ENCODE results near the gene MED12. TPM values are rescaled to one million over a fixed set of nuclear protein-coding genes. Genes with fewer than 3 reads are reported as not detected.
A peak's percentile ranks its signal among the peaks of the same experiment; 100 is the strongest.

The MED12 gene
- total RNA-seq, 2 donors from 2014 or later, result 29.4 to 82.3 TPM

DNA sequence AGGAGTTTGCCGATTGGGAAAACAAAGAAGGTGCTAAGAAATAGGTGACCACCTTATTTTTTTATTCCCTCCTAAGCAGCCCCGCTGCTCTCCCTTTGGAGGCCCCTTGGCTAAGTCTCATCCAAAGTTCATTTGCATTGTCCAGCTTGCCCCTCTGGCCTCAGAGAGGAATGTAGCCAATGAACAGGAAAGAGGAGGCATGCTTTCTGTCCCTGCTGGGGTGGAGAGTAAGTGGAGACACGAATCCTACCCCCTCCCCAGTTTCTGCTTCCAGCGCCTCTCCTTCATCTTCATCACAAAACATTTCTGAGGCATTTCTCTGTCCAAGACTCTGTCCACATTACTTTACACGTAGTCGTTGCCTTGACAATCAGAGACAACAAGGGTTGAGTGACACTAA is 64.9 kb downstream of the MED12 start:
- TF ChIP-seq POLR2A (IDR thresholded peaks at IDR 0.05), result no peak
- TF ChIP-seq POLR2AphosphoS5 (IDR thresholded peaks at IDR 0.05), result no peak
- TF ChIP-seq, protein P1, sequence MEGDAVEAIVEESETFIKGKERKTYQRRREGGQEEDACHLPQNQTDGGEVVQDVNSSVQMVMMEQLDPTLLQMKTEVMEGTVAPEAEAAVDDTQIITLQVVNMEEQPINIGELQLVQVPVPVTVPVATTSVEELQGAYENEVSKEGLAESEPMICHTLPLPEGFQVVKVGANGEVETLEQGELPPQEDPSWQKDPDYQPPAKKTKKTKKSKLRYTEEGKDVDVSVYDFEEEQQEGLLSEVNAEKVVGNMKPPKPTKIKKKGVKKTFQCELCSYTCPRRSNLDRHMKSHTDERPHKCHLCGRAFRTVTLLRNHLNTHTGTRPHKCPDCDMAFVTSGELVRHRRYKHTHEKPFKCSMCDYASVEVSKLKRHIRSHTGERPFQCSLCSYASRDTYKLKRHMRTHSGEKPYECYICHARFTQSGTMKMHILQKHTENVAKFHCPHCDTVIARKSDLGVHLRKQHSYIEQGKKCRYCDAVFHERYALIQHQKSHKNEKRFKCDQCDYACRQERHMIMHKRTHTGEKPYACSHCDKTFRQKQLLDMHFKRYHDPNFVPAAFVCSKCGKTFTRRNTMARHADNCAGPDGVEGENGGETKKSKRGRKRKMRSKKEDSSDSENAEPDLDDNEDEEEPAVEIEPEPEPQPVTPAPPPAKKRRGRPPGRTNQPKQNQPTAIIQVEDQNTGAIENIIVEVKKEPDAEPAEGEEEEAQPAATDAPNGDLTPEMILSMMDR (IDR thresholded peaks at IDR 0.05), result no peak
- H3K9me3 ChIP-seq, result no peaks in the 10 kb centered on the region
- H3K36me3 ChIP-seq, result no peaks in the 10 kb centered on the region
- WGBS, result 44% methylated on average over 6 of the region's 6 CpGs
- H3K27ac ChIP-seq, result peak overlapping the region in 1 of 2 donors; percentile 84
- H3K27me3 ChIP-seq (replicated peaks; ENCODE audit: insufficient read depth), result no peaks in the 10 kb centered on the region
- no peak for DNase-seq (ENCODE audit: low spot score)
- H3K4me1 ChIP-seq (replicated peaks), result no peaks in the 10 kb centered on the region
- H3K4me3 ChIP-seq, result no peak overlapping the region
- intact Hi-C loops (cut with DNase I), result loop anchor here (5.0 to 10.0 kb wide), 2 partner anchors 61 to 86 kb away; partner anchors contain the start of gene FOXO4

- Histone ChIP-seq H3K36me3 (no peaks in the 10 kb centered on the region), H3K9me3 (no peaks in the 10 kb centered on the region), H3K27me3 (replicated peaks; ENCODE audit: insufficient read depth) (no peaks in the 10 kb centered on the region), H3K4me3 (no peak overlapping the region), H3K27ac (no peak overlapping the region), H3K4me1 (replicated peaks) (no peaks in the 10 kb centered on the region)
- intact Hi-C loops (cut with DNase I), result loop anchor here (5.0 to 10.0 kb wide), 2 partner anchors 61 to 87 kb away; partner anchors contain the start of gene FOXO4
- no peak for TF ChIP-seq POLR2A (IDR thresholded peaks at IDR 0.05)
- TF ChIP-seq, protein P1 (IDR thresholded peaks at IDR 0.05), result no peak
- TF ChIP-seq POLR2AphosphoS5 (IDR thresholded peaks at IDR 0.05), result no peak
- DNase-seq (ENCODE audit: low spot score), result no peak
- WGBS, result 25% methylated on average over 5 of the region's 5 CpGs
Measured at GRCh38 chrX:71184092-71184491, 65.7 kb downstream of the MED12 start.

DNA sequence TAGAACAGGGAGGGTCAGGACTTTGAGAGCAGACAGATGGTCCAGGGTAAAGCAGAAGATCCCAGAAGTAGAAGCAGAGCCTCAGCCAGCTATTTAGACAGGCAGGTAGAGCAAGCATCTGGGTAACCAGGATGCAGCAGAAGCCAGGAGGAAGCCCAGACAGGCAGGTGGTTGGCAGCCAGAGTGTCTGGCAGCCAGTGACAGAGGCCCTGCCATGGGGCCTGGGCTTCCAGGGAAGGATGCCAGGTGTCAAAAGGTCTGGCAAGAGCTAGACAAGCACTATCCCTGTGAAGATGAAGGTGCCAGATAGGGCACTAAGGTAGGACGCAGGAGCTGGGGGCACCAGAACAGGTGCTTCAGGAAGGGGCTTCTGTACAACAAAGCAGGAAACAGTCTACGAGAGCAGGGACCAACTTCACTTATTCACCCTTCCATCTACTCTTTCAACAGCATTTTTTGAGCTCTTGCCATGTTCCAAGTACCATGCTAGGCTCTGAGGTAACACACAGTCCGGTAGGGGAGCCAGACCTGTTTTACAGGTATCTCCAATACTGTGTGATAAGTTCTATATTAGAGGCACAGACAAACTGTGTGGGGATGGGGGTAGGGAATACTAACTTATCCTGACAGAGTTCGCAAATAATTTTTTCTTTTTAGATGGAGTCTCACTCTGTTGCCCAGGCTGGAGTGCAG is 66.6 kb downstream of the MED12 start:
- WGBS, result 50% methylated on average over 4 of the region's 4 CpGs
- intact Hi-C loops (cut with DNase I), result loop anchor here (5.0 to 10.0 kb wide), 2 partner anchors 60 to 88 kb away; partner anchors contain the start of gene FOXO4
- peak overlapping the region; percentile 26 to 38 for H3K27ac ChIP-seq

DNA sequence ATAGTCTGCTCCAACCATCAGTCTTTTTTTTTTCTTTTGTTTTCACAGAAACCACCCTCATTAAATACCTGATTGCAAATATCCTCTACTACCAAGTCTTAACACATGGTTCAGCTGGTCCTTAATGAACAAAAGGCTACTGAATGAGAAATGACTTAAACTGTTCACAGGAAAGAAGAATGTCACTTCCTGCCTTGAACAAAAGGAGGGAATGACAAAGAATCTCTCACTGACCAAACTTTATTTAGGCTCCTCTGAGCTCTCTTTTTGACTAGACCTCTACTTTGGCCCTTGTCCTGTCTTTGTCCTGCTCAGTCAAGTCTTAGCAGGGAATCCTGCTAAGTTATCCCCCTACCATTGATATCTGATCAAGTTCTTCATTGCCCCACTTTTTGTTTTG is 72.9 kb downstream of the MED12 start:
- intact Hi-C loops (cut with DNase I), result no loop called here
- TF ChIP-seq POLR2AphosphoS5 (IDR thresholded peaks at IDR 0.05), result no peak
- TF ChIP-seq, protein P1 (IDR thresholded peaks at IDR 0.05), result no peak
- no peak for TF ChIP-seq POLR2A (IDR thresholded peaks at IDR 0.05)

More for the DNA sequence above, 66.6 kb downstream of the MED12 start:
- H3K9me3 ChIP-seq, result no peaks in the 10 kb centered on the region
- H3K4me3 ChIP-seq, result no peak overlapping the region
- H3K4me1 ChIP-seq (replicated peaks), result no peaks in the 10 kb centered on the region
- no peaks in the 10 kb centered on the region for H3K27me3 ChIP-seq (replicated peaks; ENCODE audit: insufficient read depth)
- peak; percentile 13 for DNase-seq (ENCODE audit: low spot score)
- H3K36me3 ChIP-seq, result no peaks in the 10 kb centered on the region
- TF ChIP-seq POLR2AphosphoS5 (IDR thresholded peaks at IDR 0.05) (peak; percentile 11), POLR2A (IDR thresholded peaks at IDR 0.05) (no peak)
- TF ChIP-seq, protein P1 (IDR thresholded peaks at IDR 0.05), result peak in 1 of 4 experiments; percentile 18

More for the DNA sequence above, 72.9 kb downstream of the MED12 start:
- H3K27me3 ChIP-seq (replicated peaks; ENCODE audit: insufficient read depth), result no peaks in the 10 kb centered on the region
- no peaks in the 10 kb centered on the region for H3K9me3 ChIP-seq
- no peaks in the 10 kb centered on the region for H3K4me1 ChIP-seq (replicated peaks)
- H3K27ac ChIP-seq, result no peak overlapping the region
- DNase-seq (ENCODE audit: low spot score), result no peak
- H3K36me3 ChIP-seq, result no peaks in the 10 kb centered on the region
- H3K4me3 ChIP-seq, result no peak overlapping the region

Small RNAs within 50 kb of the gene (small RNA-seq; reads per million reads assigned to genes)
- gene CXorf65, result 0 reads per million in 2 donors

Other genes with a start within 250 kb of the MED12 start
- gene TEX11, start 209.9 kb upstream of the MED12 start, total RNA-seq, result 1 to 10 TPM in 1 of 2 donors, not detected in 1; 2.6 TPM
- gene SLC7A3, start 187.5 kb upstream of the MED12 start, total RNA-seq, result 1 to 10 TPM; 2.2 to 7.6 TPM
- gene SNX12, start 50.3 kb upstream of the MED12 start, total RNA-seq, result 10 to 100 TPM; 54.5 to 65.5 TPM
- 10 to 100 TPM; 40.4 to 74.0 TPM for gene FOXO4, start 22.7 kb upstream of the MED12 start, total RNA-seq
- gene CXorf65, start 11.9 kb upstream of the MED12 start, total RNA-seq, result not detected
- 1 to 10 TPM in 1 of 2 donors, under 1 TPM in 1; 0.73 to 2.8 TPM for gene IL2RG, start 7.0 kb upstream of the MED12 start, total RNA-seq
- gene NLGN3, start 26.2 kb downstream of the MED12 start, total RNA-seq, result 1 to 10 TPM; 1.4 to 9.4 TPM
- gene GJB1, start 104.6 kb downstream of the MED12 start, total RNA-seq, result 10 to 100 TPM; 28.3 to 57.6 TPM
- gene ZMYM3, start 135.5 kb downstream of the MED12 start, total RNA-seq, result 10 to 100 TPM; 23.2 to 71.6 TPM
- gene NONO, start 165.0 kb downstream of the MED12 start, total RNA-seq, result 100 to 1,000 TPM; 266 to 287 TPM
- 1 to 10 TPM in 1 of 2 donors, under 1 TPM in 1; 0.77 to 6.5 TPM for gene ITGB1BP2, start 183.2 kb downstream of the MED12 start, total RNA-seq
- 10 to 100 TPM; 27.1 to 67.9 TPM for gene TAF1, start 247.8 kb downstream of the MED12 start, total RNA-seq